HCT116 (cell line): ENCODE results near the gene CSNK1D. TPM values are rescaled to one million over a fixed set of nuclear protein-coding genes. Genes with fewer than 3 reads are reported as not detected.

ENCODE experiments used
- ATAC-seq: fragments of 200-7000 bp; cut with Tn5 transposase; 2 replicates; pipeline ENCODE4 v1.9.1; 2020; ENCODE audit warnings: mild to moderate bottlenecking, moderate library complexity
- BruUV-seq: library from RNA; stranded (reverse); fragments of 400-500 nt; replicated peaks from 2 replicates; lab custom pipeline; 2021; lab: Mats Ljungman, UMichigan
- CTCF ChIA-PET: fragments of 300-600 bp; sonication (Branson Sonifier 250); formaldehyde crosslinking; loops from one replicate; lab custom pipeline; 2021; ENCODE audit warnings: antibody characterized with exemption; lab: Charles Lee
- POLR2A ChIA-PET: fragments of 300-600, 350-600 bp; sonication (Branson Sonifier 250); formaldehyde crosslinking; loops from one replicate; lab custom pipeline; 2021; ENCODE audit warnings: antibody characterized with exemption; lab: Charles Lee
- RAD21 ChIA-PET, 2 experiments: fragments of 300-600 bp; sonication (Branson Sonifier 250); formaldehyde crosslinking; loops; one replicate each; lab custom pipeline; 2023; ENCODE audit warnings: low total read pairs in 2 of 2; ENCODE audit not compliant: uncharacterized antibody in 2 of 2, unreplicated experiment in 2 of 2, low non-redundant PET in 1 of 2; lab: Charles Lee
- DNase-seq: peaks from one replicate; pipeline ENCODE4 v3.0.0-alpha.2; 2010; ENCODE audit warnings: low read depth, low spot score
- H2AFZ ChIP-seq: fragments of 200-600 bp; shearing (Covaris generic), sonication (generic); 2 replicates; pipeline ENCODE4 v1.6.1; 2017; ENCODE audit warnings: low read depth, mixed run types, mixed read lengths, antibody characterized with exemption, low read length; ENCODE audit not compliant: poor library complexity, severe bottlenecking
- H3K27ac ChIP-seq: 2 replicates; pipeline ENCODE4 v1.5.1; 2012; ENCODE audit warnings: low read depth, low read length
- H3K27me3 ChIP-seq: fragments of 200-600 bp; sonication (generic); 2 replicates; pipeline ENCODE4 v1.6.1; 2016; ENCODE audit warnings: mixed run types, low read length, mixed read lengths; ENCODE audit not compliant: insufficient read depth
- H3K36me3 ChIP-seq, 2 experiments: fragments of 200-500 bp in 1 of 2; fragments of 200-600 bp in 1 of 2; sonication (Bioruptor generic) in 1 of 2; sonication (generic) in 1 of 2; 2 replicates each; pipeline versions ENCODE4 v1.5.1 to v1.6.1; 2014 to 2016; ENCODE audit warnings: low read length in 2 of 2, inconsistent platforms in 1 of 2, mixed read lengths in 1 of 2, mixed run types in 1 of 2; ENCODE audit not compliant: insufficient read depth in 2 of 2, control insufficient read depth in 1 of 2
- H3K4me1 ChIP-seq, 2 experiments: fragments of 200-600 bp in 1 of 2; sonication (generic) in 1 of 2; 2 replicates each; pipeline versions ENCODE4 v1.5.1 to v1.6.1; 2012 to 2017; ENCODE audit warnings: low read length in 2 of 2, inconsistent platforms in 1 of 2, mild to moderate bottlenecking in 1 of 2, mixed read lengths in 1 of 2, mixed run types in 1 of 2, moderate library complexity in 1 of 2; ENCODE audit not compliant: insufficient read depth in 2 of 2, control insufficient read depth in 1 of 2
- H3K4me2 ChIP-seq: fragments of 200-600 bp; sonication (generic); 2 replicates; pipeline ENCODE4 v1.6.1; 2017; ENCODE audit warnings: mixed run types, low read length, mixed read lengths
- H3K4me3 ChIP-seq, 2 experiments: fragments of 200-600 bp in 1 of 2; sonication (generic) in 1 of 2; replicated peaks in 1 of 2; 2 replicates each; pipeline ENCODE4 v1.5.1; 2011 to 2016; ENCODE audit warnings: low read length in 2 of 2, control low read depth in 1 of 2, low read depth in 1 of 2, mild to moderate bottlenecking in 1 of 2, mixed read lengths in 1 of 2, mixed run types in 1 of 2
- H3K79me2 ChIP-seq: fragments of 200-600 bp; sonication (generic); 2 replicates; pipeline ENCODE4 v1.6.1; 2017; ENCODE audit warnings: mild to moderate bottlenecking, mixed run types, low read length, moderate library complexity, mixed read lengths; ENCODE audit not compliant: insufficient read depth
- H3K9ac ChIP-seq: fragments of 200-600 bp; sonication (generic); 2 replicates; pipeline ENCODE4 v1.6.1; 2016; ENCODE audit warnings: low read length, mixed read lengths
- H3K9me2 ChIP-seq: fragments of 200-600 bp; sonication (generic), shearing (Covaris generic); 2 replicates; pipeline ENCODE4 v1.6.1; 2017; ENCODE audit warnings: mixed run types, mild to moderate bottlenecking, moderate library complexity; ENCODE audit not compliant: insufficient read depth
- H3K9me3 ChIP-seq, 2 experiments: fragments of 200-500 bp in 1 of 2; fragments of 200-600 bp in 1 of 2; sonication (Bioruptor generic) in 1 of 2; sonication (generic) in 1 of 2; 2 replicates each; pipeline ENCODE4 v1.6.1; 2014 to 2017; ENCODE audit warnings: low read length in 2 of 2, mixed read lengths in 2 of 2, inconsistent platforms in 1 of 2, low read depth in 1 of 2, mild to moderate bottlenecking in 1 of 2, mixed run types in 1 of 2, moderate library complexity in 1 of 2; ENCODE audit not compliant: control insufficient read depth in 1 of 2, insufficient read depth in 1 of 2
- H4K20me1 ChIP-seq: fragments of 200-600 bp; sonication (generic), shearing (Covaris generic); 2 replicates; pipeline ENCODE4 v1.6.1; 2017; ENCODE audit warnings: mixed run types, mild to moderate bottlenecking, moderate library complexity; ENCODE audit not compliant: insufficient read depth
- MAX ChIP-seq: IDR thresholded peaks from 2 replicates; pipeline ENCODE4 v1.6.1; 2012
- POLR2AphosphoS5 ChIP-seq: IDR thresholded peaks from 2 replicates; pipeline ENCODE4 v1.6.1; 2011; ENCODE audit warnings: mild to moderate bottlenecking, low read depth, low read length, moderate library complexity
- RAD21 ChIP-seq: IDR thresholded peaks from 2 replicates; pipeline ENCODE4 v1.6.1; 2012; ENCODE audit warnings: low read depth, mild to moderate bottlenecking
- SRF ChIP-seq: IDR thresholded peaks from 2 replicates; pipeline ENCODE4 v1.6.1; 2012; ENCODE audit warnings: low read depth
- TCF7L2 ChIP-seq: IDR thresholded peaks from 2 replicates; pipeline ENCODE4 v1.7.0; 2011; ENCODE audit warnings: borderline replicate concordance, inconsistent platforms; ENCODE audit not compliant: insufficient read depth, insufficient read length; ENCODE audit errors: extremely low read depth
- ZFX ChIP-seq: fragments of 450-650 bp; IDR thresholded peaks from 2 replicates; pipeline ENCODE4 v1.6.1; 2017
- intact Hi-C: fragments of 100-400 bp; cut with micrococcal nuclease; formaldehyde crosslinking; loops from 2 replicates; pipeline ENCODE4 v1.10.0; 2022
- total RNA-seq: library from RNA; stranded (reverse); gene quantifications from one replicate; pipeline ENCODE4 v1.2.1, GENCODE V29; 2021; ENCODE audit not compliant: unreplicated experiment

Gene CSNK1D
- total RNA-seq, 1 experiment from 2014 or later, result 176 TPM

DNA sequence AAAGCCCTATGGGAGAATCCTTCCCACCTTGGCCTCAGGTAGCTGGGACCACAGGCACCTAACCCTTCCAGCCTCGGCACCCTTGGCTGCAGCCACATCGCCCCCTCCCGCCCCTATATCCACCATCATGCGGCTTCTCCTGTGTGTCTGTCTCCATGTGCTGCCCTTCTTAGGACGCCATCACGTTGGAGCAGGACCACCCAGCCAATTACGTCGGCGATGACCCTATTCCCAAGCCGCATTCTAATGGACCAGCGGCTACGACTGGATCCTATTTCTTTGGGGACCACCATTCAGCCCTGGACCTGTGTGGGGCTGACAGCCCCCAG is 57.6 kb downstream of the CSNK1D start:
- H3K9me3 ChIP-seq, result no peaks in the 10 kb centered on the region
- H3K36me3 ChIP-seq, result no peaks in the 10 kb centered on the region
- intact Hi-C loops, result no loop called here
- H2AFZ ChIP-seq, result no peak overlapping the region
- DNase-seq, result no peak
- no peaks in the 10 kb centered on the region for H4K20me1 ChIP-seq
- H3K4me2 ChIP-seq, result peak overlapping the region; percentile 99
- RAD21 ChIA-PET, result interaction anchor here in 1 of 2 experiments (1.5 kb wide), 1 partner anchor 13 kb away, joined by 6 read pairs; the partner anchor contains the start of gene SLC16A3
- CTCF ChIA-PET, result interaction anchor here (0.6 to 1.7 kb wide), 3 partner anchors 10 to 185 kb away, joined by 3 to 10 read pairs (median 4); no protein-coding TSS in a partner anchor
- H3K9me2 ChIP-seq, result no peaks in the 10 kb centered on the region
- no peak for ATAC-seq
- peak overlapping the region; percentile 98 for H3K27ac ChIP-seq
- H3K27me3 ChIP-seq, result no peaks in the 10 kb centered on the region
- POLR2A ChIA-PET, result interaction anchor here (2.6 to 4.2 kb wide), 2 partner anchors 9 to 14 kb away, joined by 12 to 31 read pairs; partner anchors contain the start of gene SLC16A3
- peak overlapping the region; percentile 26 to 46; a peak in 3 of 4 replicates for H3K4me3 ChIP-seq
- TF ChIP-seq MAX (no peak), TCF7L2 (no peak), RAD21 (no peak), SRF (no peak)
- peaks cover 15% of the 10 kb centered on the region for H3K79me2 ChIP-seq
- no TSS peak for BruUV-seq
- H3K4me1 ChIP-seq, result peaks cover 50 to 82% of the 10 kb centered on the region in 2 experiments
- peak overlapping the region; percentile 68 for H3K9ac ChIP-seq

DNA sequence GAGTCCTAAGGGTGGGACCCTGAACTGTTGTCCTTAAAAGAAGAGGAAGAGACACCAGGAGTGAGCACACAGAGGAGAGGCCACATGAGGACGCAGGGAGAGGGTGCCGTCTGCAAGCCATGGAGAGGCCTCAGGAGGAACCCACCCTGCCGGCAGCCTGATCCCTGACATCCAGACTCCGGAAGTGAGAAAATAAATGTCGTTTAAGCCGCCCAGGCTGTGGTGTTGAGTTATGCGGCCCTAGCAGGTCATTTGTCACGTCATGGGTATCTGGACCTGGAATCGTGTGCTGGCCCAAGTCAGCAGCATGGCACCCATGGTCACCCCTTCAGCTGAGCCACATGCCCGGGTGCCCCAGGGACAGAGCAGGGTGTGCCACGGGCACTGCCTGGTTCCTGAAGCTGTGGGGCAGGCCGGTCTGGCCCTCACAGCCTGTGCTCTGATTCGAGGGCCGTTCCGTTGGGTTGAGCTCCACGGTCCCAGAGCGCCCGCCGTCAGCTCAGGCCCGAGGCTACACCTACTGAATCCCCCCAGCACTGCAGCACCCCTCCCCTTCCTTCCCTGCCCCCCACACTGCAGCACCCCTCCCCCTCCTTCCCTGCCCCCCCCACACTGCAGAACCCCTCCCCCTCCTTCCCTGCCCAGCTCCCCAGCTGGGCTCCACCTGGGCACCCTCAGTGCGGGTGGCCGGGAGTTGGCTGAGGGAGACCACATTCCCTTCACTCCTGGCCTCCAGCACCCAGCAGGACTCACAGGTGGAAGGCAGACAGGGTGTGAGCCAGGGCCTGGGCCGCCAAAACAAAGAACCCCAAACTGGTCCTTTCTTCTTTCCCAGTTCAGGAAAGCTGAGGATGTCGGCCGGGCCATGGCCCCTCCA is 58.2 kb downstream of the CSNK1D start:
- BruUV-seq, result no TSS peak
- no peaks in the 10 kb centered on the region for H3K9me3 ChIP-seq
- peak overlapping the region in 1 of 2 experiments; percentile 46; a peak in 2 of 4 replicates for H3K4me3 ChIP-seq
- ATAC-seq (no peak), DNase-seq (no peak)
- H2AFZ ChIP-seq, result no peak overlapping the region
- ChIA-PET RAD21 (interaction anchor here in 1 of 2 experiments (0.6 to 1.5 kb wide), 2 partner anchors 14 to 77 kb away, joined by 3 to 6 read pairs; partner anchors contain the start of gene SLC16A3), POLR2A (interaction anchor here (1.1 to 4.2 kb wide), 3 partner anchors 9 to 20 kb away, joined by 3 to 31 read pairs (median 12); partner anchors contain the start of gene SLC16A3), CTCF (interaction anchor here (0.6 to 1.7 kb wide), 3 partner anchors 9 to 185 kb away, joined by 3 to 10 read pairs (median 4); no protein-coding TSS in a partner anchor)
- no peaks in the 10 kb centered on the region for H3K36me3 ChIP-seq
- H3K27ac ChIP-seq, result peak overlapping the region; percentile 98
- peaks cover 50 to 82% of the 10 kb centered on the region in 2 experiments for H3K4me1 ChIP-seq
- H3K79me2 ChIP-seq, result peaks cover 18% of the 10 kb centered on the region
- intact Hi-C loops, result no loop called here
- no peaks in the 10 kb centered on the region for H3K9me2 ChIP-seq
- no peaks in the 10 kb centered on the region for H3K27me3 ChIP-seq
- no peak for TF ChIP-seq POLR2AphosphoS5
- peak; percentile 45; the same call in 1 of the 2 replicates for TF ChIP-seq ZFX
- H3K9ac ChIP-seq, result peak overlapping the region; percentile 68
- peak overlapping the region; percentile 99 for H3K4me2 ChIP-seq
- H4K20me1 ChIP-seq, result no peaks in the 10 kb centered on the region
